Parathyroid adenoma (tissue), 2 donors: ENCODE data around the gene SYNJ2.

Experiments used
- H2AFZ ChIP-seq: fragments of 300-600 bp; sonication (generic); one replicate; pipeline ENCODE4 v1.7.0; 2017; ENCODE audit warnings: antibody characterized with exemption, mild to moderate bottlenecking
- H3K27ac ChIP-seq: fragments of 300-600 bp; sonication (generic); one replicate; pipeline ENCODE4 v1.7.0; 2017
- H3K27me3 ChIP-seq: fragments of 300-600 bp; sonication (generic); one replicate; pipeline ENCODE4 v1.7.0; 2017; ENCODE audit warnings: low read length; ENCODE audit not compliant: control insufficient read depth, insufficient read depth
- H3K36me3 ChIP-seq: fragments of 300-600 bp; sonication (generic); one replicate; pipeline ENCODE4 v1.7.0; 2017; ENCODE audit warnings: low read length; ENCODE audit not compliant: control insufficient read depth, insufficient read depth
- H3K4me1 ChIP-seq: fragments of 300-600 bp; sonication (generic); one replicate; pipeline ENCODE4 v1.7.0; 2017; ENCODE audit warnings: control low read depth
- H3K4me2 ChIP-seq: fragments of 300-600 bp; sonication (generic); one replicate; pipeline ENCODE4 v1.7.0; 2017; ENCODE audit warnings: low read length
- H3K4me3 ChIP-seq: fragments of 300-600 bp; sonication (generic); one replicate; pipeline ENCODE4 v1.7.0; 2017; ENCODE audit warnings: low read depth, low read length
- H3K79me2 ChIP-seq: fragments of 300-600 bp; sonication (generic); one replicate; pipeline ENCODE4 v1.7.0; 2017; ENCODE audit warnings: control low read depth
- H3K9ac ChIP-seq: fragments of 300-600 bp; sonication (generic); one replicate; pipeline ENCODE4 v1.7.0; 2017; ENCODE audit warnings: mild to moderate bottlenecking
- H3K9me3 ChIP-seq: fragments of 300-600 bp; sonication (generic); one replicate; pipeline ENCODE4 v1.7.0; 2017; ENCODE audit warnings: low read length; ENCODE audit not compliant: control insufficient read depth
- CTCF ChIP-seq: fragments of 300-600 bp; sonication (generic); IDR thresholded peaks from one replicate; pipeline ENCODE4 v1.7.0; 2017; ENCODE audit warnings: antibody characterized with exemption, mild to moderate bottlenecking
- donor health status: primary hyperparathyroidism.

SYNJ2 gene

GRCh38 chr6:158053377-158054313, 72.0 kb downstream of the SYNJ2 start:
- no peaks in the 10 kb centered on the region for H3K9me3 ChIP-seq
- H3K4me2 ChIP-seq: no peak overlapping the region
- H3K4me3 ChIP-seq: no peak overlapping the region
- H3K36me3 ChIP-seq: no peaks in the 10 kb centered on the region
- no peak overlapping the region for H2AFZ ChIP-seq
- TF ChIP-seq CTCF: no peak
- H3K27me3 ChIP-seq: no peaks in the 10 kb centered on the region
- no peaks in the 10 kb centered on the region for H3K79me2 ChIP-seq
- H3K27ac ChIP-seq: no peak overlapping the region
- no peak overlapping the region for H3K9ac ChIP-seq
- H3K4me1 ChIP-seq: no peaks in the 10 kb centered on the region

GRCh38 chr6:158056355-158056754, 74.7 kb downstream of the SYNJ2 start:
- H3K4me3 ChIP-seq: no peak overlapping the region
- no peaks in the 10 kb centered on the region for H3K79me2 ChIP-seq
- no peak overlapping the region for H3K9ac ChIP-seq
- no peaks in the 10 kb centered on the region for H3K4me1 ChIP-seq
- H3K27me3 ChIP-seq: no peaks in the 10 kb centered on the region
- no peaks in the 10 kb centered on the region for H3K36me3 ChIP-seq
- H3K27ac ChIP-seq: no peak overlapping the region
- H3K4me2 ChIP-seq: no peak overlapping the region
- no peak overlapping the region for H2AFZ ChIP-seq
- no peaks in the 10 kb centered on the region for H3K9me3 ChIP-seq
- TF ChIP-seq CTCF: no peak

GRCh38 chr6:158056804-158057203, 75.1 kb downstream of the SYNJ2 start:
- Histone ChIP-seq H3K27me3 (no peaks in the 10 kb centered on the region), H3K4me3 (no peak overlapping the region), H3K9me3 (no peaks in the 10 kb centered on the region), H3K36me3 (no peaks in the 10 kb centered on the region), H3K4me2 (no peak overlapping the region), H3K4me1 (no peaks in the 10 kb centered on the region), H3K27ac (no peak overlapping the region), H3K9ac (no peak overlapping the region), H3K79me2 (no peaks in the 10 kb centered on the region), H2AFZ (no peak overlapping the region)
- TF ChIP-seq CTCF: no peak

- Histone ChIP-seq H3K36me3 (no peaks in the 10 kb centered on the region), H3K4me1 (no peaks in the 10 kb centered on the region), H3K27ac (no peak overlapping the region), H3K9ac (no peak overlapping the region), H3K4me3 (no peak overlapping the region), H2AFZ (no peak overlapping the region), H3K27me3 (no peaks in the 10 kb centered on the region), H3K4me2 (no peak overlapping the region), H3K9me3 (no peaks in the 10 kb centered on the region), H3K79me2 (no peaks in the 10 kb centered on the region)
- no peak for TF ChIP-seq CTCF
These were observed 75.7 kb downstream of the SYNJ2 start for GRCh38 chr6:158057213-158057987.
